Mucosa of descending colon (tissue), 3 donors: ENCODE data around the gene PRR35. TPM values are rescaled to one million over a fixed set of nuclear protein-coding genes. Genes with fewer than 3 reads are reported as not detected.
A peak's percentile ranks its signal among the peaks of the same experiment; 100 is the strongest.

Source experiments
- ATAC-seq: fragments of 200-7000 bp; cut with Tn5 transposase; one replicate; pipeline ENCODE4 v1.9.1; 2020; ENCODE audit warnings: mild to moderate bottlenecking, moderate library complexity
- DNase-seq, 3 donors: peaks; one replicate each; pipeline ENCODE4 v3.0.0-alpha.2; 2020
- H3K36me3 ChIP-seq: fragments of 200-600 bp; one replicate; pipeline ENCODE4 v1.8.0; 2021; ENCODE audit warnings: low read depth, mild to moderate bottlenecking
- H3K4me1 ChIP-seq: fragments of 200-600 bp; one replicate; pipeline ENCODE4 v1.8.0; 2021; ENCODE audit warnings: low read depth, mild to moderate bottlenecking
- H3K4me3 ChIP-seq: fragments of 200-600 bp; one replicate; pipeline ENCODE4 v1.8.0; 2021; ENCODE audit warnings: mild to moderate bottlenecking
- H3K9me3 ChIP-seq: fragments of 200-600 bp; one replicate; pipeline ENCODE4 v1.8.0; 2021; ENCODE audit warnings: mild to moderate bottlenecking
- CTCF ChIP-seq: fragments of 200-600 bp; IDR thresholded peaks from one replicate; pipeline ENCODE4 v1.8.0; 2022; ENCODE audit warnings: antibody characterized with exemption, mild to moderate bottlenecking
- intact Hi-C, 2 donors: fragments of 100-400 bp; cut with DNase I in 1 of 2; cut with micrococcal nuclease in 1 of 2; formaldehyde crosslinking; loops; one replicate each; pipeline versions ENCODE4 v1.11.0 to v1.11.1; 2022; cut with DNase I, micrococcal nuclease
- total RNA-seq, 3 donors: library from RNA; stranded (reverse); fragmentation: NEBNext Ultra II Directional in 2 of 3; extraction: Animal tissue kit (Norgen Biotek cat#: 25700) in 2 of 3; gene quantifications; one replicate each; pipeline versions ENCODE4 v1.2.1 to v1.2.4, GENCODE V29; 2021 to 2023
- donor health status: DM: no; HTN: no; CAD: no; lungs with moderate emphysema.
- donor health status: DM: no; HTN: no; CAD: no.
- donor health status: DM: no; HTN: yes; CAD: no.

The PRR35 gene
- total RNA-seq, 3 donors from 2014 or later = not detected

- Histone ChIP-seq H3K9me3 (no peaks in the 10 kb centered on the region), H3K4me1 (peaks cover 14% of the 10 kb centered on the region), H3K36me3 (no peaks in the 10 kb centered on the region), H3K4me3 (no peak overlapping the region)
- ATAC-seq = no peak
- intact Hi-C loops = no loop called here
- TF ChIP-seq CTCF = no peak
- DNase-seq = no peak
Observed at GRCh38 chr16:586047-586644, 26.0 kb downstream of the PRR35 start.

- no peaks in the 10 kb centered on the region for H3K9me3 ChIP-seq
Observed at GRCh38 chr16:586645-587590, 26.7 kb downstream of the PRR35 start.

GRCh38 chr16:588639-588888, 28.4 kb downstream of the PRR35 start:
- peaks cover 39% of the 10 kb centered on the region for H3K4me1 ChIP-seq
- no peaks in the 10 kb centered on the region for H3K36me3 ChIP-seq
- ATAC-seq (peak; percentile 0), DNase-seq (peak; percentile 53 to 80 (median 72))
- no peaks in the 10 kb centered on the region for H3K9me3 ChIP-seq
- peak overlapping the region; percentile 90 for H3K4me3 ChIP-seq
- intact Hi-C loops = no loop called here
- TF ChIP-seq CTCF = no peak

More at GRCh38 chr16:586645-587590, 26.7 kb downstream of the PRR35 start:
- TF ChIP-seq CTCF = no peak
- H3K4me1 ChIP-seq = peaks cover 22% of the 10 kb centered on the region
- intact Hi-C loops = no loop called here
- ATAC-seq (no peak), DNase-seq (peak in 1 of 3 donors; percentile 59)
- H3K4me3 ChIP-seq = no peak overlapping the region
- no peaks in the 10 kb centered on the region for H3K36me3 ChIP-seq

- DNase-seq (peak; percentile 98 to 99 (median 99)), ATAC-seq (peak; percentile 79)
- Histone ChIP-seq H3K9me3 (no peaks in the 10 kb centered on the region), H3K4me1 (peaks cover 40% of the 10 kb centered on the region), H3K36me3 (no peaks in the 10 kb centered on the region), H3K4me3 (peak overlapping the region; percentile 90)
- TF ChIP-seq CTCF = no peak
- intact Hi-C loops = no loop called here
Observed at GRCh38 chr16:588889-589657, 28.9 kb downstream of the PRR35 start.

GRCh38 chr16:589658-590187, 29.5 kb downstream of the PRR35 start, which contains the start of gene RAB40C:
Gene RAB40C (plus strand): TSS chr16:590066. CDS start chr16:590292, 226 bp downstream.
- H3K4me1 ChIP-seq = peaks cover 45% of the 10 kb centered on the region
- intact Hi-C loops = loop anchor here in 1 of 2 donors (10.0 kb wide), 1 partner anchor 65 kb away; no protein-coding TSS in a partner anchor
- H3K4me3 ChIP-seq = peak within 1 kb of the TSS; percentile 90
- H3K36me3 ChIP-seq = no peaks in the 10 kb centered on the region
- peak; percentile 28 for TF ChIP-seq CTCF
- no peaks in the 10 kb centered on the region for H3K9me3 ChIP-seq
- ATAC-seq (peak; percentile 82), DNase-seq (peak; percentile 99 to 100 (median 99))
